Measurements from ENCODE around the gene LURAP1L.
"Not testable (repeated sequence)": the region's sequence is repeated elsewhere in the genome, so short reads cannot be mapped to it uniquely, and the experiment has no call there.

The LURAP1L gene

DNA sequence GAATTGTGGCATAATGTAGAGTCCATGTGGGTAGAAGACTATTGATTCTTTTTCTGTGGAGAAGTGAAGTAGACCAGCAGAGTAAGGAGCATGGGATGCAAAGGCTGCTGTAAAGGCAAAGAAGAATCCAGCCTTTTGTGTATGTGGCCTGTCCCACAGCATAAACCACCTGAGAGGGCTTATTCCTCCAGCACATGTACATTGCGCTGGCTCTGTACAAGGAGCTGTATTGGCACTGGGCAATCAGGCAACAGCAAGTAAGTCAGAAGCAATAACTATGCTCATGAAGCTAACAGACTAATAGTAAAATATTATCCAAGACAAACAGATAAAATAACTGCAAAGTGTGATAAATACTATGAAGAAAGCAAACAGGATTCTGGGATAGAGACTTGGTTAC lies 86.2 kb downstream of the LURAP1L start:
- no peak for DNase-seq (ENCODE audit: low read depth in 3 of 3)

DNA sequence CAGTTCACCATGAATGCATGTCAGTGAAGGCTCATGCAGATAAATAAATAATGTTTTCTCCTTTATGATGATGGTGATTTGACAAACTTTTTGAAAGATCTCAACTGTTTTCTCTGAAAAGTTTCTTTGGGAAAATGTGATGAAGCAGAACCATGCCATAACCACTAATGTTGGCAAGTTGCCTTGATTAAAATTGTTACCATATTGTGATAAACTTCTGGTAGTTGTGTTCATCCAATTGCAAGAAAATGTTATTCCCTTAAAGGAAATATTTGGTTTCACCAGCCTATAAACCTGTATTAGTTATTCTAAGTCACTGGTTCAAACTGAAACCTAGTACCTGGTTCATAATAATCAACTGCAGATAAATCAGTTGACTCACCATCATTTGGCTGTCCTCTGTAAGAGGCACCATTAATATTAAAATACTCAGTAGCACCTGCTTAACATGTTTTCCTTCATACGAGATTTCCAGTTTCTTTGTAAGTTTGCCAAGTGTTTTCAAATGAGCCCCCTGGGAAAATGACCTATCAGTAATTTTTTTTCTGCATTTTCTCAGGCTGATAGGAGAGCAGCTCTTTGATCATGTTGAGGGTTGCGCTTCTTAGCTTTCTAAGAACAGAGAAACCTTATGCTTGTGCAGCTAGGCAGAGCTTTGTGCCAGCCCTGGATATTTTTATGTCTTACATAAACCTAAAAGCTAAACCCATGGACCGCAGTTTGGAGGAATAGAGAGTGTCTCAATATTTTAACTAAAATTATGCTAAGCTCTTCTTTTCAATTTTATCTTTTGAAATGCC lies 88.0 kb downstream of the LURAP1L start:
- DNase-seq (ENCODE audit: low read depth in 3 of 3): no peak

DNA sequence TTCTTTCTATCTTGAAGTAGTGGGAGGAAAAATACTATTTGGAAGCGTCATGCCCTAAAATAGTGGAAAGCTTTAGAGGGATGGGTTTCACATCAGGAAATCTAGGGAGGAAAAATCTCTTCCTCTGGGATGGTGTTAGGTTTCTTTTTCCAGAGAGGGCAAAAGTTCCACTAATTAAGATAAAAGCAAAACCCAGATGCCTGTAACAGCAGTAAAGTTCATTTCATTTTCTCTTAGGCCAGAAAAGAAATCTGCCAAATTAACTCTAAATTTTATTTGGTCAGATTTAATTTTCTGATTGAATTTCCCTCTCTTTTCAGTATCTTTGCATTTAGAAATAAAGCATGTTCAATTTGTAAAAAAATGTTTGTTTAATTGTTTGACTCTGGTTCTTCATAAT lies 88.8 kb downstream of the LURAP1L start:
- DNase-seq (ENCODE audit: low read depth in 3 of 3): no peak

DNA sequence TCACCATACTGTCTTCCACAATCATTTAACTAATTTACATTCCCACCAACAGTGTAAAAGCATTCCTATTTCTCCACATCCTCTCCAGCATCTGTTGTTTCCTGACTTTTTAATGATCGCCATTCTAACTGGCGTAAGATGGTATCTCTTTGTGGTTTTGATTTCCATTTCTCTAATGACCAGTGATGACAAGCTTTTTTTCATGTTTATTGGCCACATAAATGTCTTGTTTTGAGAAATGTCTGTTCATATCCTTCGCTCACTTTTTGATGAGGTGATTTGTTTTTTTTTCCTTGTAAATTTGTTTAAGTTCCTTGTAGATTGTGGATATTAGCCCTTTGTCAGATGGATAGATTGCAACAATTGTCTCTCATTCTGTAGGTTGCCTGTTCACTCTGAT lies 90.6 kb downstream of the LURAP1L start:
- DNase-seq (ENCODE audit: low read depth in 3 of 3): not testable (repeated sequence)
